SK-N-SH treated with all-trans-retinoic acid at 6 μM for 48 hours (cell line): Measurements from ENCODE around the gene ZBTB8B.

Experiments
- ATAC-seq: fragments of 200-7000 bp; cut with Tn5 transposase; 3 replicates; pipeline ENCODE4 v1.9.1; 2020; ENCODE audit warnings: mild to moderate bottlenecking, moderate library complexity
- BACH2 ChIP-seq: fragments of 250-450 bp; sonication (Bioruptor Pico); IDR thresholded peaks from 2 replicates; pipeline ENCODE4 v1.9.0; 2021; ENCODE audit warnings: mild to moderate bottlenecking, borderline replicate concordance
- GLIS3 ChIP-seq: fragments of 250-450 bp; sonication (Bioruptor Pico); IDR thresholded peaks from 2 replicates; pipeline ENCODE4 v1.5.0; 2020; ENCODE audit warnings: mild to moderate bottlenecking, moderate library complexity
- ISL1 ChIP-seq: fragments of 250-450 bp; sonication (Bioruptor Pico); IDR thresholded peaks from 2 replicates; pipeline ENCODE4 v2.1.2; 2022; ENCODE audit warnings: mild to moderate bottlenecking, moderate library complexity
- OSR1 ChIP-seq: fragments of 250-450 bp; sonication (Bioruptor Pico); IDR thresholded peaks from 2 replicates; pipeline ENCODE4 v1.8.0; 2022; ENCODE audit warnings: moderate library complexity, mild to moderate bottlenecking, inconsistent platforms
- PPARA ChIP-seq: fragments of 250-450 bp; sonication (Bioruptor Pico); IDR thresholded peaks from 2 replicates; pipeline ENCODE4 v1.5.0; 2020; ENCODE audit warnings: mild to moderate bottlenecking, borderline replicate concordance
- RARB ChIP-seq: fragments of 250-450 bp; sonication (Bioruptor Pico); IDR thresholded peaks from 2 replicates; pipeline ENCODE4 v1.8.0; 2021; ENCODE audit warnings: mild to moderate bottlenecking, moderate library complexity
- SNAI2 ChIP-seq: fragments of 250-450 bp; sonication (Bioruptor Pico); IDR thresholded peaks from 2 replicates; pipeline ENCODE4 v1.5.0; 2020; ENCODE audit warnings: mild to moderate bottlenecking, moderate library complexity
- TCF4 ChIP-seq: fragments of 250-450 bp; sonication (Bioruptor Pico); IDR thresholded peaks from 2 replicates; pipeline ENCODE4 v1.8.0; 2021; ENCODE audit warnings: mild to moderate bottlenecking, moderate library complexity, borderline replicate concordance
- TOX ChIP-seq: fragments of 250-450 bp; sonication (Bioruptor Pico); IDR thresholded peaks from 2 replicates; pipeline ENCODE4 v1.8.0; 2021; ENCODE audit warnings: mild to moderate bottlenecking, moderate library complexity, borderline replicate concordance
- ZC3H10 ChIP-seq: fragments of 250-450 bp; sonication (Bioruptor Pico); IDR thresholded peaks from 2 replicates; pipeline ENCODE4 v1.5.1; 2021; ENCODE audit warnings: mild to moderate bottlenecking, moderate library complexity
- ZFP3 ChIP-seq: fragments of 250-450 bp; sonication (Bioruptor Pico); IDR thresholded peaks from 2 replicates; pipeline ENCODE4 v1.5.0; 2020; ENCODE audit warnings: mild to moderate bottlenecking, moderate library complexity
- ZNF565 ChIP-seq: fragments of 450-650 bp; formaldehyde crosslinking; conservative IDR thresholded peaks from 2 replicates; pipeline ENCODE4 v1.5.0; 2020; ENCODE audit warnings: low read depth, mild to moderate bottlenecking, moderate library complexity
- ZNF8 ChIP-seq: fragments of 450-650 bp; formaldehyde crosslinking; IDR thresholded peaks from 2 replicates; pipeline ENCODE4 v1.5.0; 2020; ENCODE audit warnings: mild to moderate bottlenecking, moderate library complexity
- TF ChIP-seq, protein P1 (sequence below): fragments of 250-450 bp; sonication (Bioruptor Pico); IDR thresholded peaks from 2 replicates; pipeline ENCODE4 v1.5.1; 2020; ENCODE audit warnings: low read depth, mild to moderate bottlenecking, moderate library complexity
- TF ChIP-seq, protein P2 (sequence below): fragments of 250-450 bp; sonication (Bioruptor Pico); IDR thresholded peaks from 2 replicates; pipeline ENCODE4 v1.5.0; 2020; ENCODE audit warnings: mild to moderate bottlenecking, moderate library complexity
- TF ChIP-seq, protein P3 (sequence below): fragments of 250-450 bp; sonication (Bioruptor Pico); IDR thresholded peaks from 2 replicates; pipeline ENCODE4 v1.8.0; 2021; ENCODE audit warnings: low read depth, mild to moderate bottlenecking, moderate library complexity, borderline replicate concordance
- TF ChIP-seq, protein P4 (sequence below): fragments of 250-450 bp; sonication (Bioruptor Pico); IDR thresholded peaks from 2 replicates; pipeline ENCODE4 v1.5.1; 2021; ENCODE audit warnings: mild to moderate bottlenecking, moderate library complexity

The ZBTB8B gene

DNA sequence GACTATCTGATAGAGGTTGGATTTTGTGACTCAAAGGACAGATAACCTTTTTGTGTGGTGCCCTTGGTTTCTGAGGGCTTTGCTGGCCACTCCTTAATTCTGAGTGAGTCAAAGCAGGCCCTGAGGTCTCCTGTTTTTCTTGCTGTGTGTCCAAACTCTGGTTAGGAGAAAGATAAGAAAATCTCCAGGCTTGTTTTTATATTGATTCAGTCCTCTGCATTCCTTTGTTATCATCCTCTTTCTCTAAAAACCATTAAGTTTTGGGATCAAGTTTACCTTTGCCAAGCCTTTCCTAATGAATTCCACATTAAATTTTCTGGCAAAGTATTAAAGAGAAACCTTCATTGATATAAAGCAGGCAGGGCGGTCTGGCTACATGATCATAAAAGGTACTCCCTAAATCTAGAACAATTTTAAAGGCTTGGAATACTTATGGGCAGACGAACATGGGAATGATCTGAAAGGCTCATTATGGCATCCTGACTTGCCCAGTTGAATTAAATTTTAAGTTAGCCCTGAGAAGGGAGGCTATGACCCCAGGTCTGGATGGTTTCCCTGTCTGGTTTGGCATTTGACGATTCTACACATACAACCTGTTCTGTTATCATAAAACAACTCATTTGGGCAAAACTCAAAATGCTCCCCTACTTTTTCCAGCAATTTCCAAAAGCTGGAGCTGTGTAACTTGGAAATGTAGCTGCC lies 20.8 kb downstream of the ZBTB8B start:
- TF ChIP-seq, protein P1, sequence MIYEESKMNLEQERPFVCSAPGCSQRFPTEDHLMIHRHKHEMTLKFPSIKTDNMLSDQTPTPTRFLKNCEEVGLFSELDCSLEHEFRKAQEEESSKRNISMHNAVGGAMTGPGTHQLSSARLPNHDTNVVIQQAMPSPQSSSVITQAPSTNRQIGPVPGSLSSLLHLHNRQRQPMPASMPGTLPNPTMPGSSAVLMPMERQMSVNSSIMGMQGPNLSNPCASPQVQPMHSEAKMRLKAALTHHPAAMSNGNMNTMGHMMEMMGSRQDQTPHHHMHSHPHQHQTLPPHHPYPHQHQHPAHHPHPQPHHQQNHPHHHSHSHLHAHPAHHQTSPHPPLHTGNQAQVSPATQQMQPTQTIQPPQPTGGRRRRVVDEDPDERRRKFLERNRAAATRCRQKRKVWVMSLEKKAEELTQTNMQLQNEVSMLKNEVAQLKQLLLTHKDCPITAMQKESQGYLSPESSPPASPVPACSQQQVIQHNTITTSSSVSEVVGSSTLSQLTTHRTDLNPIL (CRISPR knock-in tag), result peak; percentile 84
- no peak for TF ChIP-seq ZC3H10 (CRISPR knock-in tag)
- TF ChIP-seq, protein P2, sequence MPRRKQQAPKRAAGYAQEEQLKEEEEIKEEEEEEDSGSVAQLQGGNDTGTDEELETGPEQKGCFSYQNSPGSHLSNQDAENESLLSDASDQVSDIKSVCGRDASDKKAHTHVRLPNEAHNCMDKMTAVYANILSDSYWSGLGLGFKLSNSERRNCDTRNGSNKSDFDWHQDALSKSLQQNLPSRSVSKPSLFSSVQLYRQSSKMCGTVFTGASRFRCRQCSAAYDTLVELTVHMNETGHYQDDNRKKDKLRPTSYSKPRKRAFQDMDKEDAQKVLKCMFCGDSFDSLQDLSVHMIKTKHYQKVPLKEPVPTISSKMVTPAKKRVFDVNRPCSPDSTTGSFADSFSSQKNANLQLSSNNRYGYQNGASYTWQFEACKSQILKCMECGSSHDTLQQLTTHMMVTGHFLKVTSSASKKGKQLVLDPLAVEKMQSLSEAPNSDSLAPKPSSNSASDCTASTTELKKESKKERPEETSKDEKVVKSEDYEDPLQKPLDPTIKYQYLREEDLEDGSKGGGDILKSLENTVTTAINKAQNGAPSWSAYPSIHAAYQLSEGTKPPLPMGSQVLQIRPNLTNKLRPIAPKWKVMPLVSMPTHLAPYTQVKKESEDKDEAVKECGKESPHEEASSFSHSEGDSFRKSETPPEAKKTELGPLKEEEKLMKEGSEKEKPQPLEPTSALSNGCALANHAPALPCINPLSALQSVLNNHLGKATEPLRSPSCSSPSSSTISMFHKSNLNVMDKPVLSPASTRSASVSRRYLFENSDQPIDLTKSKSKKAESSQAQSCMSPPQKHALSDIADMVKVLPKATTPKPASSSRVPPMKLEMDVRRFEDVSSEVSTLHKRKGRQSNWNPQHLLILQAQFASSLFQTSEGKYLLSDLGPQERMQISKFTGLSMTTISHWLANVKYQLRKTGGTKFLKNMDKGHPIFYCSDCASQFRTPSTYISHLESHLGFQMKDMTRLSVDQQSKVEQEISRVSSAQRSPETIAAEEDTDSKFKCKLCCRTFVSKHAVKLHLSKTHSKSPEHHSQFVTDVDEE (CRISPR knock-in tag), result peak; percentile 58; the same call in 1 of the 2 replicates
- TF ChIP-seq TOX (CRISPR knock-in tag), result no peak
- TF ChIP-seq TCF4 (CRISPR knock-in tag), result peak; percentile 93
- TF ChIP-seq, protein P3, sequence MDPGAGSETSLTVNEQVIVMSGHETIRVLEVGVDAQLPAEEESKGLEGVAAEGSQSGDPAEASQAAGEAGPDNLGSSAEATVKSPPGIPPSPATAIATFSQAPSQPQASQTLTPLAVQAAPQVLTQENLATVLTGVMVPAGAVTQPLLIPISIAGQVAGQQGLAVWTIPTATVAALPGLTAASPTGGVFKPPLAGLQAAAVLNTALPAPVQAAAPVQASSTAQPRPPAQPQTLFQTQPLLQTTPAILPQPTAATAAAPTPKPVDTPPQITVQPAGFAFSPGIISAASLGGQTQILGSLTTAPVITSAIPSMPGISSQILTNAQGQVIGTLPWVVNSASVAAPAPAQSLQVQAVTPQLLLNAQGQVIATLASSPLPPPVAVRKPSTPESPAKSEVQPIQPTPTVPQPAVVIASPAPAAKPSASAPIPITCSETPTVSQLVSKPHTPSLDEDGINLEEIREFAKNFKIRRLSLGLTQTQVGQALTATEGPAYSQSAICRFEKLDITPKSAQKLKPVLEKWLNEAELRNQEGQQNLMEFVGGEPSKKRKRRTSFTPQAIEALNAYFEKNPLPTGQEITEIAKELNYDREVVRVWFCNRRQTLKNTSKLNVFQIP (CRISPR knock-in tag), result peak; percentile 15; the same call in 1 of the 2 replicates
- TF ChIP-seq ISL1 (CRISPR knock-in tag), result peak; percentile 98
- peak; percentile 26; the same call in 1 of the 2 replicates for TF ChIP-seq SNAI2
- no peak for TF ChIP-seq ZFP3 (CRISPR knock-in tag)
- TF ChIP-seq, protein P4, sequence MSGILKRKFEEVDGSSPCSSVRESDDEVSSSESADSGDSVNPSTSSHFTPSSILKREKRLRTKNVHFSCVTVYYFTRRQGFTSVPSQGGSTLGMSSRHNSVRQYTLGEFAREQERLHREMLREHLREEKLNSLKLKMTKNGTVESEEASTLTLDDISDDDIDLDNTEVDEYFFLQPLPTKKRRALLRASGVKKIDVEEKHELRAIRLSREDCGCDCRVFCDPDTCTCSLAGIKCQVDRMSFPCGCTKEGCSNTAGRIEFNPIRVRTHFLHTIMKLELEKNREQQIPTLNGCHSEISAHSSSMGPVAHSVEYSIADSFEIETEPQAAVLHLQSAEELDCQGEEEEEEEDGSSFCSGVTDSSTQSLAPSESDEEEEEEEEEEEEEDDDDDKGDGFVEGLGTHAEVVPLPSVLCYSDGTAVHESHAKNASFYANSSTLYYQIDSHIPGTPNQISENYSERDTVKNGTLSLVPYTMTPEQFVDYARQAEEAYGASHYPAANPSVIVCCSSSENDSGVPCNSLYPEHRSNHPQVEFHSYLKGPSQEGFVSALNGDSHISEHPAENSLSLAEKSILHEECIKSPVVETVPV, result peak; percentile 67; the same call in 1 of the 2 replicates

DNA sequence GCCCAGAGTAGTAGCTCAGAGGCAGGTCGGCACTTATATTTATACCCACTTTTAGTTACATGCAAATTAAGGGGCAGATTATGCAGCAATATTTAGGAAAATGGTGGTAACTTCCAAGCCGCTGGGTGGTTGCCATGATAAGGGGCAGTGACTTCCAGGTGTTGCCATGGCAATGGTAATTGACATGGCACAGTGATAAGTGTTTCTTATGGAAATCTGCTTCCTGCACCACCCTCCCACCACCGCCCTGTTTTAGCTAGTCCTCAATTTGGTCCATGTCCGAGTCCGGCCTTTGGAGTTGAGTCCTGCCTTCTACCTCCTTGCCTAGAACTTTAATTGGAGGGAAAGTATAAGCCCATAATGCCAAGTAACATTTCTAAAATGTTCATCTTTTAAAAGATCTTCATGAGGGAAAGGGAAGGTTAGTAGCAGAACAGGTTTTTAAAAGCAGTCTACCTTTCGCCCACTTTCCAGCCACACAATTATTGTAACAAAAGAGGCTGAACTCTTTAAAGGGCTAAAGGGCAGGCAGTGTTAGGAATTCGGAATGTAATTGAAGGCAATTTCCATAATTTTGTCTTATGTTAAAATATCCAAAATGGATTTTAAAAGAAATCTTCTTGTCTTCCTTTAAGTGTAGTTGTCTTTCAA lies 21.7 kb downstream of the ZBTB8B start:
- no peak for ATAC-seq

More for the DNA sequence above, 20.8 kb downstream of the ZBTB8B start:
- ATAC-seq, result peak; percentile 26; the same call in 1 of the 3 replicates

DNA sequence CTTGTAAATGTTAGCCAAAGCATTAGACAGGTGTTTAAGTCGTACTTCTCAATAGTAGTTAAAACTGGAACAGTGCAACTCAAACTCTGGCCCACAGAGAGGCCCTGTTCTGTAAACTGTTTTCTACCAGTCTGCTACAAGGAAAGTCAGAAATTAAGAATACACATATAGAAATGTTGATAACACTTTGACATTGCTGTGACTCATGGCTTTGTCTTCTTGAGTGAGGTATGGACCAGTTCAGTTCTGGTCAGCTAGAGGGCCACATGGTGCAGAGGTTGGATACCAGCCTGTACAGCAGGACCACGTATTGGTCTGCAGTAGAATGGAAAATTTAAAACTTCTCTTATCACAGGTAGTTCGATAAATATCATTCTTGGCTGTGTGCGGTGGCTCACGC lies 22.3 kb downstream of the ZBTB8B start:
- ATAC-seq, result no peak
- TF ChIP-seq OSR1 (CRISPR knock-in tag), result no peak
- TF ChIP-seq, protein P3 (CRISPR knock-in tag), result no peak
- no peak for TF ChIP-seq ZNF8 (CRISPR knock-in tag)
- TF ChIP-seq GLIS3, result no peak
- TF ChIP-seq BACH2, result no peak
- no peak for TF ChIP-seq PPARA (CRISPR knock-in tag)
- no peak for TF ChIP-seq ZNF565
- TF ChIP-seq, protein P4, result no peak
- no peak for TF ChIP-seq SNAI2

More for the DNA sequence above, 21.7 kb downstream of the ZBTB8B start:
- no peak for TF ChIP-seq RARB (CRISPR knock-in tag)
